GM12878 (cell line): ENCODE results near the gene TMEM131L. TPM values are rescaled to one million over a fixed set of nuclear protein-coding genes. Genes with fewer than 3 reads are reported as not detected.

Source experiments
- ATAC-seq: fragments of 200-7000 bp; cut with Tn5 transposase; 3 replicates; pipeline ENCODE4 v1.9.1; 2020; ENCODE audit warnings: mild to moderate bottlenecking, moderate library complexity
- BruUV-seq: library from RNA; stranded (reverse); fragments of 400-500 nt; replicated peaks from 2 replicates; lab custom pipeline; 2021; lab: Mats Ljungman, UMichigan
- CTCF ChIA-PET: fragments of 300-600 bp; sonication (Branson Sonifier 250); formaldehyde crosslinking; extraction: SDS; loops from one replicate; lab custom pipeline; 2021; ENCODE audit warnings: inconsistent platforms; lab: Yijun Ruan, JAX
- POLR2A ChIA-PET: fragments of 350-600 bp; formaldehyde crosslinking; extraction: SDS; loops from one replicate; lab custom pipeline; 2021; ENCODE audit warnings: inconsistent platforms; lab: Charles Lee
- RAD21 ChIA-PET: fragments of 300-600 bp; sonication (Branson Sonifier 250); formaldehyde crosslinking; loops from one replicate; lab custom pipeline; 2023; ENCODE audit warnings: antibody characterized with exemption; ENCODE audit not compliant: unreplicated experiment; lab: Charles Lee
- SMC1A ChIA-PET: fragments of 300-600 bp; sonication (Branson Sonifier 250); formaldehyde crosslinking; loops from one replicate; lab custom pipeline; 2023; ENCODE audit not compliant: unreplicated experiment, uncharacterized antibody; lab: Charles Lee
- DNase-seq: peaks from one replicate; pipeline ENCODE4 v3.0.0-alpha.2; 2011; ENCODE audit warnings: low read depth, low spot score
- FAIRE-seq: peaks from 3 replicates; lab custom pipeline; 2011; peaks lifted over from hg19 to GRCh38; lab: Jason Lieb, UNC
- H2AFZ ChIP-seq: 2 replicates; pipeline ENCODE4 v1.6.0; 2011; ENCODE audit warnings: low read depth, low read length, control low read depth; ENCODE audit not compliant: control insufficient read depth
- H3K27ac ChIP-seq: 2 replicates; pipeline ENCODE4 v1.5.1; 2011; ENCODE audit warnings: control low read depth; ENCODE audit not compliant: control insufficient read depth, insufficient read depth
- H3K27me3 ChIP-seq, 2 experiments: replicated peaks in 1 of 2; 2 replicates each; pipeline versions ENCODE4 v1.6.0 to v1.6.1; 2011; ENCODE audit warnings: low read length in 1 of 2; ENCODE audit not compliant: control insufficient read depth in 2 of 2, insufficient read depth in 2 of 2
- H3K36me3 ChIP-seq, 2 experiments: 2 replicates each; pipeline ENCODE4 v1.5.1; 2011; ENCODE audit warnings: low read length in 1 of 2; ENCODE audit not compliant: control insufficient read depth in 2 of 2, insufficient read depth in 2 of 2
- H3K4me1 ChIP-seq: 2 replicates; pipeline ENCODE4 v1.6.1; 2011; ENCODE audit warnings: mild to moderate bottlenecking, low read length, moderate library complexity, mixed read lengths; ENCODE audit not compliant: control insufficient read depth, insufficient read depth
- H3K4me2 ChIP-seq: 2 replicates; pipeline ENCODE4 v1.6.0; 2011; ENCODE audit warnings: control low read depth; ENCODE audit not compliant: control insufficient read depth, insufficient read depth
- H3K4me3 ChIP-seq: fragments of 200-600 bp; sonication (generic); 2 replicates; pipeline ENCODE4 v1.5.1; 2016
- H3K79me2 ChIP-seq: 2 replicates; pipeline ENCODE4 v1.6.0; 2011; ENCODE audit warnings: low read length; ENCODE audit not compliant: control insufficient read depth, insufficient read depth
- H3K9ac ChIP-seq: 2 replicates; pipeline ENCODE4 v1.8.0; 2011; ENCODE audit warnings: low read length, control low read depth, mixed read lengths; ENCODE audit not compliant: control insufficient read depth, insufficient read depth
- H3K9me3 ChIP-seq: replicated peaks from 3 replicates; pipeline ENCODE4 v1.5.1; 2011; ENCODE audit warnings: mild to moderate bottlenecking, low read length; ENCODE audit not compliant: control insufficient read depth, insufficient read depth
- H4K20me1 ChIP-seq: 2 replicates; pipeline ENCODE4 v1.6.0; 2011; ENCODE audit not compliant: control insufficient read depth, insufficient read depth
- BCL3 ChIP-seq: IDR thresholded peaks from 2 replicates; pipeline ENCODE4 v1.6.1; 2011; ENCODE audit warnings: borderline replicate concordance, low read depth, mild to moderate bottlenecking, moderate library complexity, low read length; ENCODE audit not compliant: insufficient read depth, poor library complexity, severe bottlenecking
- JUNB ChIP-seq: IDR thresholded peaks from 2 replicates; pipeline ENCODE4 v1.6.1; 2016; ENCODE audit warnings: antibody characterized with exemption, mild to moderate bottlenecking
- MTA3 ChIP-seq: IDR thresholded peaks from 2 replicates; pipeline ENCODE4 v1.6.1; 2012; ENCODE audit warnings: low read length, inconsistent platforms, borderline replicate concordance
- PBX3 ChIP-seq: IDR thresholded peaks from 2 replicates; pipeline ENCODE4 v1.6.1; 2011; ENCODE audit warnings: mild to moderate bottlenecking, low read depth, low read length, moderate library complexity; ENCODE audit not compliant: insufficient replicate concordance
- RELA ChIP-seq: fragments of 450-650 bp; IDR thresholded peaks from 2 replicates; pipeline ENCODE4 v1.8.0; 2014; ENCODE audit warnings: borderline replicate concordance; ENCODE audit not compliant: partially characterized antibody
- SMARCA5 ChIP-seq: fragments of 450-650 bp; IDR thresholded peaks from 2 replicates; pipeline ENCODE4 v1.6.1; 2017; ENCODE audit warnings: mild to moderate bottlenecking
- TBL1XR1 ChIP-seq: IDR thresholded peaks from 2 replicates; pipeline ENCODE4 v1.6.1; 2012; ENCODE audit warnings: low read depth, low read length, improper control_type of control experiment
- TCF12 ChIP-seq: IDR thresholded peaks from 2 replicates; pipeline ENCODE4 v1.6.1; 2011; ENCODE audit warnings: low read depth, mild to moderate bottlenecking, low read length
- ZBTB4 ChIP-seq: fragments of 450-650 bp; formaldehyde crosslinking; IDR thresholded peaks from 2 replicates; pipeline ENCODE4 v1.4.0; 2022; ENCODE audit warnings: mild to moderate bottlenecking, moderate library complexity
- ZNF274 ChIP-seq: IDR thresholded peaks from one replicate; pipeline ENCODE4 v1.8.0; 2011; ENCODE audit not compliant: insufficient read length, insufficient read depth
- WGBS: methylation state at CpG from one replicate; pipeline ENCODE4 v1.1.6; 2016; ENCODE audit warnings: low lambda C conversion rate; ENCODE audit not compliant: insufficient replicate concordance, insufficient coverage; ENCODE audit errors: missing lambda C conversion rate; 5-methylcytosine and 5-hydroxymethylcytosine counted together
- in situ Hi-C: fragments of 300-500 bp; cut with MboI; formaldehyde crosslinking; loops from 9 replicates; pipeline ENCODE4 v1.14.3; 2018; ENCODE audit warnings: mixed read lengths
- intact Hi-C: fragments of 100-400 bp; cut with micrococcal nuclease; formaldehyde crosslinking; loops from one replicate; pipeline ENCODE4 v1.14.2; 2022; ENCODE audit not compliant: unreplicated experiment
- polyA plus RNA-seq, 11 experiments: library from polyadenylated mRNA; depleted of rRNA in 4 of 11; unstranded in 6 of 11; stranded (reverse) in 5 of 11; fragments of >200 nt; fragmentation: Nextera tagmentation in 4 of 11; fragmentation: Illumina TruSeq in 1 of 11; extraction: Ambion mirVana in 4 of 11; extraction: Trizol in 1 of 11; gene quantifications; 1 replicate in 1 of 11; 2 replicates in 10 of 11; pipeline versions ENCODE4 v1.2.1 to v1.2.3, GENCODE V29; 2011 to 2016; ENCODE audit warnings: inconsistent platforms in 2 of 11, missing spikeins in 2 of 11, low read depth in 1 of 11
- total RNA-seq, 4 experiments: library from RNA; depleted of rRNA in 3 of 4; stranded (reverse); fragments of >200 nt in 3 of 4; fragmentation: Illumina TruSeq in 1 of 4; extraction: Trizol in 1 of 4; gene quantifications; 2 replicates each; pipeline versions ENCODE4 v1.2.1 to v1.2.3, GENCODE V29; 2013 to 2021
- TF ChIP-seq, protein P1 (sequence below): fragments of 450-650 bp; IDR thresholded peaks from 2 replicates; pipeline ENCODE4 v1.6.1; 2016; ENCODE audit warnings: mild to moderate bottlenecking

The TMEM131L gene
- total and polyA plus RNA-seq, 10 of the 15 experiments (the other 5 are each of a cell fraction or from before 2014, with no cell fraction given): 8.5 to 101 (median 74.4) TPM

DNA sequence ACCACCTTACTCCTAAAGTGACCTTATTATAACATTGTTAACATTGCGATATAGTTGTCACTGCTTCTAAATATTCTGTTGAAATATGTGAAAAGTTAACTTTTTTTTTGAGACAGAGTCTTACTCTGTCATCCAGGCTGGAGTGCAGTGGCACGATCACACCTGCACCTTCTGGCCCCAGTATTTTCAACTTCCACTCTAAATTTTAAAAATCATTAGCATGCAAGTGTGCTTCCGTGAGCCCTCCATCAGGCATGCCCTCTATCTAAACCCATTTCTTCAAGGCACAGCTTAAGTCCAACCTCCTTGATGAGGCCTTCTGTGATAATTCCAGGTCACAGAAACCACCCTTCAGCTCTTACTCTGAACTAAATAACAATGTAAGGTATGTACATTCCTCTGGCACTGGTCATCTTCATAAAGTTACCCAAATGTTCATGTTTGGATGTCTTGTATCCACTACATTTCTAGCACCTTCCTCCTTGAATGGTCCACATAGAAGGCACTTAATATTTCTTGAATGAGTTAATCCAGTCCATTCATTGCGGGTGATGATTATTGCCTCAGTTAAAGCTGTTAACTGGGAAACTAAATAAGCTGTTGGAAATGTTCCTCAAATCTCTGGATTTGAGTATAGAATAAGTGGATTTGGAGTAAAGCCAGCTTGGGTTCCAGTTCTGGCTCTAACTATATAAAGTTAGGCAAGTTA, 38.6 kb upstream of the TMEM131L start:
- FAIRE-seq: no peak
- no peak overlapping the region for H3K4me2 ChIP-seq
- TF ChIP-seq, protein P1, sequence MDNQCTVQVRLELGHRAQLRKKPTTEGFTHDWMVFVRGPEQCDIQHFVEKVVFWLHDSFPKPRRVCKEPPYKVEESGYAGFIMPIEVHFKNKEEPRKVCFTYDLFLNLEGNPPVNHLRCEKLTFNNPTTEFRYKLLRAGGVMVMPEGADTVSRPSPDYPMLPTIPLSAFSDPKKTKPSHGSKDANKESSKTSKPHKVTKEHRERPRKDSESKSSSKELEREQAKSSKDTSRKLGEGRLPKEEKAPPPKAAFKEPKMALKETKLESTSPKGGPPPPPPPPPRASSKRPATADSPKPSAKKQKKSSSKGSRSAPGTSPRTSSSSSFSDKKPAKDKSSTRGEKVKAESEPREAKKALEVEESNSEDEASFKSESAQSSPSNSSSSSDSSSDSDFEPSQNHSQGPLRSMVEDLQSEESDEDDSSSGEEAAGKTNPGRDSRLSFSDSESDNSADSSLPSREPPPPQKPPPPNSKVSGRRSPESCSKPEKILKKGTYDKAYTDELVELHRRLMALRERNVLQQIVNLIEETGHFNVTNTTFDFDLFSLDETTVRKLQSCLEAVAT: no peak
- no peak for TF ChIP-seq TBL1XR1
- TF ChIP-seq ZBTB4: no peak
- TF ChIP-seq MTA3: no peak
- TF ChIP-seq TCF12: no peak
- TF ChIP-seq PBX3: no peak
- TF ChIP-seq SMARCA5: no peak
- TF ChIP-seq JUNB: no peak
- no peak for TF ChIP-seq ZNF274
- no peak for TF ChIP-seq RELA
- TF ChIP-seq BCL3: no peak

More for the DNA sequence above, 38.6 kb upstream of the TMEM131L start:
- no TSS peak for BruUV-seq
- RAD21 ChIA-PET: interaction anchor here (0.7 to 1.5 kb wide), 4 partner anchors 11 to 217 kb away, joined by 3 to 7 read pairs (median 4); partner anchors contain the start of gene TMEM131L
- Histone ChIP-seq H2AFZ (no peak overlapping the region), H3K9me3 (no peaks in the 10 kb centered on the region), H3K27me3 (no peaks in the 10 kb centered on the region), H3K4me1 (peaks cover 12% of the 10 kb centered on the region), H3K79me2 (no peaks in the 10 kb centered on the region), H3K36me3 (no peaks in the 10 kb centered on the region), H3K4me3 (no peak overlapping the region), H4K20me1 (no peaks in the 10 kb centered on the region), H3K9ac (no peak overlapping the region), H3K27ac (no peak overlapping the region)
- ATAC-seq: no peak
- no peak for DNase-seq
- CTCF ChIA-PET: interaction anchor here (0.8 to 1.3 kb wide), 6 partner anchors 79 to 217 kb away, joined by 3 to 4 read pairs (median 3); no protein-coding TSS in a partner anchor
- SMC1A ChIA-PET: interaction anchor here (0.6 to 3.8 kb wide), 7 partner anchors 9 to 146 kb away, joined by 3 to 14 read pairs (median 5); no protein-coding TSS in a partner anchor
- in situ Hi-C loops (no loop called here), intact Hi-C loops (no loop called here)
- POLR2A ChIA-PET: interaction anchor here (0.5 to 1.2 kb wide), 2 partner anchors 10 to 23 kb away, joined by 4 to 10 read pairs; no protein-coding TSS in a partner anchor
- WGBS: 88% methylated on average over 4 of the region's 4 CpGs
